ENCODE measurements around the gene OTUD4. TPM values are rescaled to one million over a fixed set of nuclear protein-coding genes. Genes with fewer than 3 reads are reported as not detected.

Gene OTUD4
- total RNA-seq, 1 donor from 2014 or later, result 22.7 TPM

GRCh38 chr4:145179281-145179860 is 1.0 kb downstream of the OTUD4 start:
- Mint-ChIP-seq H3K4me3 (ENCODE audit: unreplicated experiment) (peak overlapping the region; percentile 96), H3K27me3 (ENCODE audit: unreplicated experiment) (peaks cover 2% of the 10 kb centered on the region), H3K27ac (ENCODE audit: unreplicated experiment) (peak overlapping the region; percentile 84), H3K36me3 (ENCODE audit: unreplicated experiment) (peaks cover 4% of the 10 kb centered on the region), H3K4me1 (ENCODE audit: low read depth, unreplicated experiment) (peaks cover 7% of the 10 kb centered on the region), H3K9me3 (ENCODE audit: unreplicated experiment) (peaks cover 5% of the 10 kb centered on the region)
- DNase-seq, result peak; percentile 40
- TF ChIP-seq CTCF (IDR thresholded peaks at IDR 0.05; ENCODE audit: partially characterized antibody, unreplicated experiment), result no peak

DNA sequence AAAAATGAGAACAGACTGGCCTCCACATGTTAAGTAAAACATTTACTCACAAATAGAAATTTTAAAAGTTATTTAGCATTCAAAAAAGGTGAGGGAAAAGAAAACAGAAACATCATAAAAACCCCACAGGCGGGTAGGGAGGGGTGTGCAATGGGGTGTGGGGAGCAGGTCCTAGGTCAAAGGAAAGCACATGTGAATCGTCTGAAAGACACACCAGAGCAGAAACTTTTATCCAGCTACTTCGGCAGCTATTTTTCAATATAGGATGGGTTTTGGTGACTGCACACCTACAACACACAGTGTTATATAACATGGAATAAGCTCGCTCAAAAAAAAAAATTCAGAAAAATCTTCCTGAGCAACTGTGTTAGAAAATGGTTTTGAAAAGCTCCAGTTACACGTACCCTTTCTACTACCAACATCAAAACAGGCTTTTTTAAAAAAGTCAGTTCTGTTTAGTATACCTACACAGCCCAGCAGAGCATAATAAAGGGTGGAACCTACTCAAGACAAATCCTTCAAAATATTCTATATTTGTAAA is 1.6 kb downstream of the OTUD4 start:
- peak overlapping the region; percentile 96 for H3K4me3 Mint-ChIP-seq (ENCODE audit: unreplicated experiment)

GRCh38 chr4:145177906-145178538 is 2.4 kb downstream of the OTUD4 start:
- DNase-seq, result no peak
- Mint-ChIP-seq H3K4me3 (ENCODE audit: unreplicated experiment) (peak overlapping the region; percentile 96), H3K4me1 (ENCODE audit: low read depth, unreplicated experiment) (peaks cover 7% of the 10 kb centered on the region), H3K36me3 (ENCODE audit: unreplicated experiment) (peaks cover 4% of the 10 kb centered on the region), H3K9me3 (ENCODE audit: unreplicated experiment) (peaks cover 5% of the 10 kb centered on the region), H3K27me3 (ENCODE audit: unreplicated experiment) (peaks cover 2% of the 10 kb centered on the region), H3K27ac (ENCODE audit: unreplicated experiment) (no peak overlapping the region)
- no peak for TF ChIP-seq CTCF (IDR thresholded peaks at IDR 0.05; ENCODE audit: partially characterized antibody, unreplicated experiment)

More for the DNA sequence above, 1.6 kb downstream of the OTUD4 start:
- H3K27ac Mint-ChIP-seq (ENCODE audit: unreplicated experiment), result peak overlapping the region; percentile 84
- no peak for TF ChIP-seq CTCF (IDR thresholded peaks at IDR 0.05; ENCODE audit: partially characterized antibody, unreplicated experiment)
- peaks cover 7% of the 10 kb centered on the region for H3K4me1 Mint-ChIP-seq (ENCODE audit: low read depth, unreplicated experiment)
- H3K27me3 Mint-ChIP-seq (ENCODE audit: unreplicated experiment), result peaks cover 2% of the 10 kb centered on the region
- DNase-seq, result no peak
- H3K36me3 Mint-ChIP-seq (ENCODE audit: unreplicated experiment), result peaks cover 4% of the 10 kb centered on the region
- peaks cover 5% of the 10 kb centered on the region for H3K9me3 Mint-ChIP-seq (ENCODE audit: unreplicated experiment)

DNA sequence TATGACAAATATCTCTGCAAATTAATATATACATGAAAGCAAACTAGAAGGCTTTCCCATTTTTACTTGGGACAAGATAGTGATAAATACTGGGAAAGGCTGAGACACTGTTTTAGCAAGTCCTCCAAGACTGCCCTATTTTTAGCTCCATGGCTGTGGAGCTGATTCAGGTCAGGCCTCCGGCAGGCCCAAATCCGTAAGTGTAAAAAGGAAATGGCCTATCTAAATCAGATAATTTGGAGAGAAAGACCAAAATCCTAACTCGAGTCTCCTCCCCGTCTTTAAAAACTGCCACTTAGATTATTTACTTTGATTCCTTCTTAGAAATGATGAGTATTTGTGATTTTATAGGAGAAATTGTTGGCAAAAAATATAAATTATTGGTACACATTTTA is 2.9 kb downstream of the OTUD4 start:
- H3K36me3 Mint-ChIP-seq (ENCODE audit: unreplicated experiment), result peaks cover 4% of the 10 kb centered on the region
- no peak for TF ChIP-seq CTCF (IDR thresholded peaks at IDR 0.05; ENCODE audit: partially characterized antibody, unreplicated experiment)
- peaks cover 5% of the 10 kb centered on the region for H3K9me3 Mint-ChIP-seq (ENCODE audit: unreplicated experiment)
- DNase-seq, result no peak
- no peak overlapping the region for H3K4me3 Mint-ChIP-seq (ENCODE audit: unreplicated experiment)
- peaks cover 7% of the 10 kb centered on the region for H3K4me1 Mint-ChIP-seq (ENCODE audit: low read depth, unreplicated experiment)
- H3K27me3 Mint-ChIP-seq (ENCODE audit: unreplicated experiment), result peaks cover 2% of the 10 kb centered on the region
- no peak overlapping the region for H3K27ac Mint-ChIP-seq (ENCODE audit: unreplicated experiment)
